H1 (cell line): ENCODE measurements around the gene GRM1. TPM values are rescaled to one million over a fixed set of nuclear protein-coding genes. Genes with fewer than 3 reads are reported as not detected.

Experiments
- CTCF ChIA-PET: fragments of 300-600 bp; sonication (Branson Sonifier 250); formaldehyde crosslinking; loops from one replicate; lab custom pipeline; 2021; ENCODE audit not compliant: partially characterized antibody; lab: Charles Lee
- POLR2A ChIA-PET: fragments of 300-600 bp; sonication (Branson Sonifier 250); formaldehyde crosslinking; loops from one replicate; lab custom pipeline; 2021; ENCODE audit warnings: inconsistent platforms; ENCODE audit not compliant: partially characterized antibody; lab: Charles Lee
- DNase-seq, 2 experiments: peaks; one replicate each; pipeline versions ENCODE4 v3.0.0 to v3.0.0-alpha.2; 2010 to 2022; ENCODE audit warnings: low spot score in 2 of 2, low read depth in 1 of 2, mixed read lengths in 1 of 2
- FAIRE-seq: peaks from 2 replicates; lab custom pipeline; 2011; peaks lifted over from hg19 to GRCh38; lab: Jason Lieb, UNC
- H2AFZ ChIP-seq: 2 replicates; pipeline ENCODE4 v1.8.1; 2012; ENCODE audit warnings: low read length, inconsistent platforms
- H2AK5ac ChIP-seq: 2 replicates; pipeline ENCODE4 v1.6.1; 2013; ENCODE audit warnings: low read depth, low read length
- H2BK120ac ChIP-seq: replicated peaks from 2 replicates; pipeline ENCODE3; 2013; ENCODE audit warnings: low read depth, low read length, inconsistent platforms
- H2BK12ac ChIP-seq: 2 replicates; pipeline ENCODE4 v1.6.1; 2013; ENCODE audit warnings: low read depth, low read length
- H2BK15ac ChIP-seq: 2 replicates; pipeline ENCODE4 v1.6.1; 2013; ENCODE audit warnings: low read length
- H2BK20ac ChIP-seq: 2 replicates; pipeline ENCODE4 v1.6.1; 2013; ENCODE audit warnings: low read length
- H2BK5ac ChIP-seq: 2 replicates; pipeline ENCODE4 v1.6.1; 2013; ENCODE audit warnings: low read depth, low read length
- H3K14ac ChIP-seq: 2 replicates; pipeline ENCODE4 v1.6.1; 2013; ENCODE audit warnings: inconsistent platforms; ENCODE audit not compliant: insufficient read length
- H3K18ac ChIP-seq: 2 replicates; pipeline ENCODE4 v1.6.1; 2013; ENCODE audit warnings: low read length; ENCODE audit errors: extremely low read depth
- H3K23ac ChIP-seq: 2 replicates; pipeline ENCODE4 v1.6.1; 2013; ENCODE audit warnings: inconsistent platforms; ENCODE audit not compliant: insufficient read length
- H3K23me2 ChIP-seq: 2 replicates; pipeline ENCODE4 v1.6.1; 2013; ENCODE audit warnings: low read depth, low read length
- H3K27ac ChIP-seq: 2 replicates; pipeline ENCODE4 v1.6.1; 2011; ENCODE audit warnings: low read depth, low read length, inconsistent platforms
- H3K27me3 ChIP-seq, 4 experiments: replicated peaks in 1 of 4; 1 replicate in 1 of 4; 2 replicates in 3 of 4; pipeline versions ENCODE4 v1.6.1 to v1.8.1; 2011 to 2013; ENCODE audit warnings: low read length in 3 of 4, mild to moderate bottlenecking in 3 of 4, inconsistent platforms in 2 of 4, mixed read lengths in 2 of 4, moderate library complexity in 1 of 4; ENCODE audit not compliant: control insufficient read depth in 3 of 4, insufficient read depth in 3 of 4; ENCODE audit errors: extremely low read depth in 1 of 4
- H3K36me3 ChIP-seq, 4 experiments: 2 replicates each; pipeline versions ENCODE4 v1.6.1 to v1.8.1; 2011 to 2013; ENCODE audit warnings: mild to moderate bottlenecking in 4 of 4, low read length in 3 of 4, moderate library complexity in 2 of 4, control low read depth in 1 of 4, inconsistent platforms in 1 of 4; ENCODE audit not compliant: insufficient read depth in 4 of 4, control insufficient read depth in 2 of 4
- H3K4ac ChIP-seq: replicated peaks from 2 replicates; pipeline ENCODE3; 2013; ENCODE audit warnings: low read length, low read depth, mixed read lengths, inconsistent platforms; ENCODE audit not compliant: insufficient read length
- H3K4me1 ChIP-seq, 4 experiments: replicated peaks in 1 of 4; 1 replicate in 1 of 4; 2 replicates in 3 of 4; pipeline versions ENCODE4 v1.6.1 to v1.8.1; 2011 to 2013; ENCODE audit warnings: low read length in 3 of 4, inconsistent platforms in 2 of 4, mixed read lengths in 1 of 4; ENCODE audit not compliant: insufficient read depth in 4 of 4, control insufficient read depth in 3 of 4
- H3K4me2 ChIP-seq, 2 experiments: 2 replicates each; pipeline versions ENCODE4 v1.6.1 to v1.8.1; 2011 to 2013; ENCODE audit warnings: low read depth in 2 of 2, low read length in 2 of 2, control low read depth in 1 of 2, inconsistent platforms in 1 of 2, mild to moderate bottlenecking in 1 of 2; ENCODE audit not compliant: insufficient read depth in 1 of 2
- H3K4me3 ChIP-seq, 4 experiments: fragments of 200-600, 300-600 bp in 1 of 4; sonication (generic), shearing (Covaris generic), sonication (Bioruptor Twin) in 1 of 4; 2 replicates each; pipeline versions ENCODE4 v1.5.1 to v1.8.1; 2011 to 2016; ENCODE audit warnings: low read length in 4 of 4, low read depth in 3 of 4, control low read depth in 2 of 4, inconsistent platforms in 2 of 4, mild to moderate bottlenecking in 2 of 4, mixed read lengths in 1 of 4, moderate library complexity in 1 of 4; ENCODE audit not compliant: insufficient read depth in 2 of 4; ENCODE audit errors: extremely low read depth in 1 of 4
- H3K56ac ChIP-seq: replicated peaks from 2 replicates; pipeline ENCODE3; 2013; ENCODE audit warnings: low read depth, mild to moderate bottlenecking, mixed read lengths, low read length, inconsistent platforms; ENCODE audit not compliant: insufficient read length
- H3K79me1 ChIP-seq: 2 replicates; pipeline ENCODE4 v1.6.1; 2013; ENCODE audit warnings: low read depth, low read length, control low read depth
- H3K79me2 ChIP-seq, 2 experiments: 2 replicates each; pipeline versions ENCODE4 v1.6.1 to v1.8.1; 2012 to 2013; ENCODE audit warnings: low read length in 2 of 2, mild to moderate bottlenecking in 2 of 2, inconsistent platforms in 1 of 2; ENCODE audit not compliant: insufficient read depth in 2 of 2, control insufficient read depth in 1 of 2
- H3K9ac ChIP-seq, 4 experiments: replicated peaks in 1 of 4; 1 replicate in 1 of 4; 2 replicates in 3 of 4; pipeline versions ENCODE4 v1.6.1 to v1.8.1; 2011 to 2013; ENCODE audit warnings: low read depth in 3 of 4, low read length in 3 of 4, control low read depth in 2 of 4, mild to moderate bottlenecking in 2 of 4, moderate library complexity in 2 of 4, inconsistent platforms in 1 of 4; ENCODE audit errors: extremely low read depth in 1 of 4
- H3K9me3 ChIP-seq, 2 experiments: 2 replicates each; pipeline versions ENCODE4 v1.6.1 to v1.8.1; 2012 to 2013; ENCODE audit warnings: mild to moderate bottlenecking in 2 of 2, moderate library complexity in 2 of 2, control low read depth in 1 of 2, inconsistent platforms in 1 of 2, low read depth in 1 of 2, low read length in 1 of 2, mixed read lengths in 1 of 2; ENCODE audit not compliant: insufficient read depth in 2 of 2
- H4K20me1 ChIP-seq, 2 experiments: replicated peaks in 1 of 2; 2 replicates each; pipeline versions ENCODE3 to v1.8.1; 2011 to 2013; ENCODE audit warnings: inconsistent platforms in 2 of 2, low read length in 2 of 2, mild to moderate bottlenecking in 1 of 2; ENCODE audit not compliant: insufficient read depth in 2 of 2, control insufficient read depth in 1 of 2
- H4K5ac ChIP-seq: 2 replicates; pipeline ENCODE4 v1.6.1; 2013; ENCODE audit warnings: low read length, low read depth, mixed read lengths, inconsistent platforms; ENCODE audit not compliant: insufficient read length
- H4K8ac ChIP-seq: 2 replicates; pipeline ENCODE4 v1.8.0; 2013; ENCODE audit warnings: mild to moderate bottlenecking, moderate library complexity, low read length, inconsistent platforms; ENCODE audit not compliant: insufficient read depth; ENCODE audit errors: extremely low read depth
- H4K91ac ChIP-seq: replicated peaks from 2 replicates; pipeline ENCODE3; 2013; ENCODE audit warnings: low read length, mixed read lengths, inconsistent platforms; ENCODE audit not compliant: insufficient read length
- ASH2L ChIP-seq: fragments of 200-600, 300-600 bp; sonication (generic); IDR thresholded peaks from one replicate; pipeline ENCODE4 v1.7.1; 2017; ENCODE audit warnings: low read length
- ATF2 ChIP-seq: IDR thresholded peaks from 2 replicates; pipeline ENCODE4 v1.6.1; 2012; ENCODE audit warnings: low read length, inconsistent platforms
- BRCA1 ChIP-seq: IDR thresholded peaks from 2 replicates; pipeline ENCODE4 v1.6.1; 2012; ENCODE audit warnings: low read depth, low read length, improper control_type of control experiment
- CREB1 ChIP-seq: IDR thresholded peaks from 2 replicates; pipeline ENCODE4 v1.6.1; 2012; ENCODE audit warnings: inconsistent platforms
- CTBP2 ChIP-seq: IDR thresholded peaks from 2 replicates; pipeline ENCODE4 v1.7.0; 2011; ENCODE audit warnings: borderline replicate concordance, mild to moderate bottlenecking, moderate library complexity, mixed read lengths, low read length; ENCODE audit not compliant: insufficient read depth, insufficient read length
- E2F6 ChIP-seq: IDR thresholded peaks from 2 replicates; pipeline ENCODE4 v1.6.1; 2012; ENCODE audit warnings: inconsistent platforms
- EGR1 ChIP-seq: IDR thresholded peaks from 2 replicates; pipeline ENCODE4 v1.6.1; 2011; ENCODE audit warnings: low read depth, low read length, borderline replicate concordance
- HDAC6 ChIP-seq: IDR thresholded peaks from one replicate; pipeline ENCODE4 v1.7.1; 2012; ENCODE audit warnings: low read depth, mild to moderate bottlenecking, inconsistent platforms, low read length, moderate library complexity
- RAD21 ChIP-seq, 2 experiments: IDR thresholded peaks in 1 of 2; conservative IDR thresholded peaks in 1 of 2; 2 replicates each; pipeline ENCODE4 v1.6.1; 2011; ENCODE audit warnings: low read depth in 2 of 2, low read length in 2 of 2, improper control_type of control experiment in 1 of 2, inconsistent platforms in 1 of 2, mild to moderate bottlenecking in 1 of 2, moderate library complexity in 1 of 2
- RNF2 ChIP-seq: fragments of 200-900, 300-1000 bp; sonication (generic); IDR thresholded peaks from 2 replicates; pipeline ENCODE4 v1.7.1; 2016; ENCODE audit warnings: borderline replicate concordance, low read depth, mild to moderate bottlenecking, antibody characterized with exemption, low read length; ENCODE audit not compliant: poor library complexity, severe bottlenecking; ENCODE audit errors: missing control alignments
- WGBS, 2 experiments: shearing (Covaris generic) in 1 of 2; methylation state at CpG; one replicate each; pipeline versions ENCODE4 v1.1.6 to v1.1.7; 2013 to 2015; ENCODE audit warnings: low lambda C conversion rate in 2 of 2, mixed read lengths in 2 of 2, inconsistent platforms in 1 of 2, low coverage in 1 of 2, missing lambda C conversion rate in 1 of 2; ENCODE audit not compliant: insufficient replicate concordance in 2 of 2, insufficient coverage in 1 of 2, insufficient read length in 1 of 2; ENCODE audit errors: extremely low coverage in 1 of 2, missing lambda C conversion rate in 1 of 2; 5-methylcytosine and 5-hydroxymethylcytosine counted together
- polyA plus RNA-seq, 7 experiments: library from polyadenylated mRNA; depleted of rRNA in 3 of 7; stranded (reverse) in 5 of 7; unstranded in 2 of 7; fragments of >200 nt in 5 of 7; fragments of 200-250 nt in 2 of 7; gene quantifications; 1 replicate in 5 of 7; 2 replicates in 1 of 7; 4 replicates in 1 of 7; pipeline versions ENCODE4 v1.2.1 to v1.2.3, GENCODE V29; 2011 to 2013; ENCODE audit warnings: missing spikeins in 2 of 7, mixed read lengths in 2 of 7
- total RNA-seq: library from RNA; stranded (reverse); fragmentation: NEBNext Ultra II Directional; extraction: Animal tissue kit (Norgen Biotek cat#: 25700); gene quantifications from 2 replicates; pipeline ENCODE4 v1.2.1, GENCODE V29; 2021

The GRM1 gene
- total and polyA plus RNA-seq, 2 of the 8 experiments (the other 6 are each of a cell fraction or from before 2014, with no cell fraction given) = 0.15 to 1.3 TPM

- DNase-seq (no peak), FAIRE-seq (no peak)
- no peak overlapping the region for H3K4ac ChIP-seq
- POLR2A ChIA-PET = no interaction called here
- H3K9me3 ChIP-seq = no peaks in the 10 kb centered on the region
- H3K4me2 ChIP-seq = no peak overlapping the region
- H4K8ac ChIP-seq = no peak overlapping the region
- H2BK20ac ChIP-seq = no peak overlapping the region
- WGBS, 2 experiments = 98% methylated on average over 2 of the region's 2 CpGs; no CpG with 5 or more reads in 1 of the 2 experiments
- no peak overlapping the region for H2AFZ ChIP-seq
- no peak overlapping the region for H2BK15ac ChIP-seq
- no peaks in the 10 kb centered on the region for H3K23me2 ChIP-seq
- H3K27me3 ChIP-seq = no peaks in the 10 kb centered on the region
- H2BK5ac ChIP-seq = no peak overlapping the region
- CTCF ChIA-PET = interaction anchor here (1.8 kb wide), 1 partner anchor 22 kb away, joined by 5 read pairs; no protein-coding TSS in a partner anchor
- no peak overlapping the region for H3K56ac ChIP-seq
- no peak overlapping the region for H3K27ac ChIP-seq
- H3K9ac ChIP-seq = no peak overlapping the region
- H3K23ac ChIP-seq = no peak overlapping the region
- H4K5ac ChIP-seq = no peak overlapping the region
- no peaks in the 10 kb centered on the region for H3K36me3 ChIP-seq
- H3K4me1 ChIP-seq = no peaks in the 10 kb centered on the region
- no peaks in the 10 kb centered on the region for H3K79me1 ChIP-seq
- H3K4me3 ChIP-seq = no peak overlapping the region
- H2AK5ac ChIP-seq = no peak overlapping the region
- no peak overlapping the region for H4K91ac ChIP-seq
- no peak overlapping the region for H2BK12ac ChIP-seq
- H2BK120ac ChIP-seq = no peak overlapping the region
- H4K20me1 ChIP-seq = no peaks in the 10 kb centered on the region
- H3K18ac ChIP-seq = no peak overlapping the region
- no peak overlapping the region for H3K14ac ChIP-seq
- H3K79me2 ChIP-seq = no peaks in the 10 kb centered on the region
- TF ChIP-seq CTBP2 (no peak), BRCA1 (no peak), EGR1 (no peak), E2F6 (no peak), RAD21 (IDR thresholded peaks at IDR 0.05 in 1 of 2, conservative IDR thresholded peaks at IDR 0.05 in 1 of 2; ENCODE audit: low read depth in 2 of 2, low read length in 2 of 2) (no peak), CREB1 (no peak), ATF2 (no peak), ASH2L (no peak), RNF2 (no peak), HDAC6 (no peak)
These were observed 98.8 kb downstream of the GRM1 start for GRCh38 chr6:146127447-146128215.
